K562 (cell line): ENCODE measurements around the gene NAV2. TPM values are rescaled to one million over a fixed set of nuclear protein-coding genes. Genes with fewer than 3 reads are reported as not detected.

ENCODE experiments used
- COPS2 ChIP-seq: fragments of 450-650 bp; conservative IDR thresholded peaks from 2 replicates; pipeline ENCODE4 v1.6.1; 2016; ENCODE audit warnings: mild to moderate bottlenecking, moderate library complexity
- ESRRA ChIP-seq: fragments of 450-650 bp; IDR thresholded peaks from 2 replicates; pipeline ENCODE4 v1.6.1; 2014; ENCODE audit warnings: low read depth, mild to moderate bottlenecking, moderate library complexity, borderline replicate concordance
- ETS2 ChIP-seq: IDR thresholded peaks from 2 replicates; pipeline ENCODE4 v1.6.1; 2016; ENCODE audit warnings: borderline replicate concordance, missing genetic modification characterization, mild to moderate bottlenecking, moderate library complexity, missing compliant biosample characterization; ENCODE audit not compliant: poor library complexity, severe bottlenecking
- GABPA ChIP-seq: fragments of 200-800 bp; sonication (Bioruptor generic); conservative IDR thresholded peaks from 2 replicates; pipeline ENCODE4 v1.6.1; 2016; ENCODE audit warnings: low read depth, missing genetic modification characterization, missing compliant biosample characterization
- IRF2 ChIP-seq: sonication (generic); formaldehyde crosslinking; IDR thresholded peaks from 2 replicates; pipeline ENCODE4 v1.8.1; 2022; ENCODE audit warnings: mild to moderate bottlenecking, missing genetic modification reagents
- KLF16 ChIP-seq: IDR thresholded peaks from 2 replicates; pipeline ENCODE4 v1.6.1; 2016; ENCODE audit warnings: antibody characterized with exemption
- LARP7 ChIP-seq: fragments of 450-650 bp; IDR thresholded peaks from 2 replicates; pipeline ENCODE4 v1.6.1; 2016
- NR2F6 ChIP-seq: fragments of 450-650 bp; formaldehyde crosslinking; IDR thresholded peaks from 2 replicates; pipeline ENCODE4 v1.4.0; 2020; ENCODE audit warnings: mild to moderate bottlenecking
- POLR2AphosphoS2 ChIP-seq: IDR thresholded peaks from 2 replicates; pipeline ENCODE4 v1.6.1; 2012; ENCODE audit warnings: low read length, improper control_type of control experiment
- POU5F1 ChIP-seq: fragments of 150-350 bp; IDR thresholded peaks from 2 replicates; pipeline ENCODE4 v1.6.1; 2014; ENCODE audit warnings: borderline replicate concordance, low read length, low read depth, mild to moderate bottlenecking; ENCODE audit not compliant: partially characterized antibody
- PTTG1 ChIP-seq: fragments of 450-650 bp; IDR thresholded peaks from 2 replicates; pipeline ENCODE4 v1.6.1; 2016; ENCODE audit warnings: low read depth, mild to moderate bottlenecking, missing genetic modification characterization, missing compliant biosample characterization
- RBM14 ChIP-seq: fragments of 200-400 bp; formaldehyde crosslinking; IDR thresholded peaks from 2 replicates; pipeline ENCODE4 v1.6.1; 2018; ENCODE audit warnings: low read depth, mild to moderate bottlenecking, low read length, moderate library complexity, borderline replicate concordance; ENCODE audit not compliant: insufficient read depth
- SAFB2 ChIP-seq: fragments of 200-400 bp; formaldehyde crosslinking; IDR thresholded peaks from 2 replicates; pipeline ENCODE4 v1.6.1; 2018; ENCODE audit warnings: borderline replicate concordance, low read length, low read depth, moderate library complexity; ENCODE audit not compliant: severe bottlenecking
- ZNF124 ChIP-seq: sonication (generic); formaldehyde crosslinking; IDR thresholded peaks from 2 replicates; pipeline ENCODE4 v1.8.1; 2022; ENCODE audit warnings: missing genetic modification reagents
- ZNF165 ChIP-seq: fragments of 250-450 bp; sonication (Bioruptor Pico); IDR thresholded peaks from 2 replicates; pipeline ENCODE4 v1.4.0; 2020; ENCODE audit warnings: borderline replicate concordance
- ZNF354B ChIP-seq: fragments of 250-450 bp; sonication (Bioruptor Pico); IDR thresholded peaks from 2 replicates; pipeline ENCODE4 v1.4.0; 2020
- ZNF583 ChIP-seq: fragments of 250-450 bp; sonication (Bioruptor Pico); IDR thresholded peaks from 2 replicates; pipeline ENCODE4 v1.4.0; 2020
- ZNF780A ChIP-seq: fragments of 250-450 bp; sonication (Bioruptor Pico); IDR thresholded peaks from 2 replicates; pipeline ENCODE4 v1.5.0; 2021; ENCODE audit warnings: mild to moderate bottlenecking
- polyA plus RNA-seq, 8 experiments: library from polyadenylated mRNA; depleted of rRNA in 4 of 8; stranded (reverse) in 5 of 8; unstranded in 3 of 8; fragments of >200 nt; fragmentation: Nextera tagmentation in 2 of 8; fragmentation: Illumina TruSeq in 1 of 8; extraction: Ambion mirVana in 2 of 8; extraction: Trizol in 1 of 8; gene quantifications; 2 replicates each; pipeline versions ENCODE4 v1.2.1 to v1.2.3, GENCODE V29; 2011 to 2014; ENCODE audit warnings: inconsistent platforms in 1 of 8, missing spikeins in 1 of 8
- total RNA-seq, 7 experiments: library from RNA; depleted of rRNA in 6 of 7; stranded (reverse); fragments of >200 nt in 6 of 7; fragmentation: Illumina TruSeq in 2 of 7; extraction: Trizol in 2 of 7; gene quantifications; 2 replicates each; pipeline versions ENCODE4 v1.2.1 to v1.2.3, GENCODE V29; 2011 to 2021; ENCODE audit warnings: low replicate concordance in 1 of 7
- TF ChIP-seq, protein P1 (sequence below), 2 experiments: fragments of 450-650 bp; IDR thresholded peaks; 2 replicates each; pipeline ENCODE4 v1.6.1; 2016; ENCODE audit warnings: mild to moderate bottlenecking in 2 of 2, borderline replicate concordance in 1 of 2, low read depth in 1 of 2, moderate library complexity in 1 of 2
- TF ChIP-seq, protein P2 (sequence below): fragments of 450-650 bp; formaldehyde crosslinking; IDR thresholded peaks from 2 replicates; pipeline ENCODE4 v1.4.0; 2022; ENCODE audit warnings: missing genetic modification characterization

The NAV2 gene
- total and polyA plus RNA-seq, 9 of the 15 experiments (the other 6 are each of a cell fraction or from before 2014, with no cell fraction given) = 0.03 to 0.35 (median 0.05) TPM

DNA sequence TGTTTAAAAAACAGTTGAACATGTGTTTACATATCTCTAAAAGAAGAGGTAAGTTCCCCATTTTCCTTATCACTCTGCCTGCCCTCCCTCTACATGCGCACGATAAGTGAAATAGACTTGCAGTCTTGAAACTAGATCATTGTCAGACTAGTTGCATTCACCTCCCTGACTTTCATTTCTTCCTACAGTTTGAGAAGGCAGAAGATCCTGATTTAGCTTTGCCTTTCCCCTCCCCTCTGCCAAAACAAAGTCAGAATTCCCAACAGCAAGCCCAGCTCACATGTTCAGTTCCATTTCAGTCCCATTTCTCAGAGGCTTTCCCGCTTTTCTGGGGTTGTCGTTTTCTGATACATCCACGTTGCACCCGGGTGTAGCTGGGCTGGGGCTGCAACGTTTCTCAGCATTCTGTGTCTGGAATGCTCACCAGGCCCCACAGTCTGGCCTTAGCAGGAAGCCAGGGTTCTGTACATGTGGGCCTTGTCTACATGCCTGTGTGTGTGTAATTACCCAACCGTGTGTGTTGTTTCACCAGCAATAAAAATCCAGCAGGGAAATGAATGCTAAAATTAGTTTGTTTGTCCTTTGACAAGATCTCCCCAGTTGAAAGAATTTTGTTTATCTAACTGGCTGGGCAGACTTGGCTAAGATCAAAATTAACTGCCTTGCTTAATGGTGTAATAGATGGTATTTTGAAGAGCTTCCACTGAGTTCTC lies 268.5 kb downstream of the NAV2 start (continued):
- TF ChIP-seq, protein P1, sequence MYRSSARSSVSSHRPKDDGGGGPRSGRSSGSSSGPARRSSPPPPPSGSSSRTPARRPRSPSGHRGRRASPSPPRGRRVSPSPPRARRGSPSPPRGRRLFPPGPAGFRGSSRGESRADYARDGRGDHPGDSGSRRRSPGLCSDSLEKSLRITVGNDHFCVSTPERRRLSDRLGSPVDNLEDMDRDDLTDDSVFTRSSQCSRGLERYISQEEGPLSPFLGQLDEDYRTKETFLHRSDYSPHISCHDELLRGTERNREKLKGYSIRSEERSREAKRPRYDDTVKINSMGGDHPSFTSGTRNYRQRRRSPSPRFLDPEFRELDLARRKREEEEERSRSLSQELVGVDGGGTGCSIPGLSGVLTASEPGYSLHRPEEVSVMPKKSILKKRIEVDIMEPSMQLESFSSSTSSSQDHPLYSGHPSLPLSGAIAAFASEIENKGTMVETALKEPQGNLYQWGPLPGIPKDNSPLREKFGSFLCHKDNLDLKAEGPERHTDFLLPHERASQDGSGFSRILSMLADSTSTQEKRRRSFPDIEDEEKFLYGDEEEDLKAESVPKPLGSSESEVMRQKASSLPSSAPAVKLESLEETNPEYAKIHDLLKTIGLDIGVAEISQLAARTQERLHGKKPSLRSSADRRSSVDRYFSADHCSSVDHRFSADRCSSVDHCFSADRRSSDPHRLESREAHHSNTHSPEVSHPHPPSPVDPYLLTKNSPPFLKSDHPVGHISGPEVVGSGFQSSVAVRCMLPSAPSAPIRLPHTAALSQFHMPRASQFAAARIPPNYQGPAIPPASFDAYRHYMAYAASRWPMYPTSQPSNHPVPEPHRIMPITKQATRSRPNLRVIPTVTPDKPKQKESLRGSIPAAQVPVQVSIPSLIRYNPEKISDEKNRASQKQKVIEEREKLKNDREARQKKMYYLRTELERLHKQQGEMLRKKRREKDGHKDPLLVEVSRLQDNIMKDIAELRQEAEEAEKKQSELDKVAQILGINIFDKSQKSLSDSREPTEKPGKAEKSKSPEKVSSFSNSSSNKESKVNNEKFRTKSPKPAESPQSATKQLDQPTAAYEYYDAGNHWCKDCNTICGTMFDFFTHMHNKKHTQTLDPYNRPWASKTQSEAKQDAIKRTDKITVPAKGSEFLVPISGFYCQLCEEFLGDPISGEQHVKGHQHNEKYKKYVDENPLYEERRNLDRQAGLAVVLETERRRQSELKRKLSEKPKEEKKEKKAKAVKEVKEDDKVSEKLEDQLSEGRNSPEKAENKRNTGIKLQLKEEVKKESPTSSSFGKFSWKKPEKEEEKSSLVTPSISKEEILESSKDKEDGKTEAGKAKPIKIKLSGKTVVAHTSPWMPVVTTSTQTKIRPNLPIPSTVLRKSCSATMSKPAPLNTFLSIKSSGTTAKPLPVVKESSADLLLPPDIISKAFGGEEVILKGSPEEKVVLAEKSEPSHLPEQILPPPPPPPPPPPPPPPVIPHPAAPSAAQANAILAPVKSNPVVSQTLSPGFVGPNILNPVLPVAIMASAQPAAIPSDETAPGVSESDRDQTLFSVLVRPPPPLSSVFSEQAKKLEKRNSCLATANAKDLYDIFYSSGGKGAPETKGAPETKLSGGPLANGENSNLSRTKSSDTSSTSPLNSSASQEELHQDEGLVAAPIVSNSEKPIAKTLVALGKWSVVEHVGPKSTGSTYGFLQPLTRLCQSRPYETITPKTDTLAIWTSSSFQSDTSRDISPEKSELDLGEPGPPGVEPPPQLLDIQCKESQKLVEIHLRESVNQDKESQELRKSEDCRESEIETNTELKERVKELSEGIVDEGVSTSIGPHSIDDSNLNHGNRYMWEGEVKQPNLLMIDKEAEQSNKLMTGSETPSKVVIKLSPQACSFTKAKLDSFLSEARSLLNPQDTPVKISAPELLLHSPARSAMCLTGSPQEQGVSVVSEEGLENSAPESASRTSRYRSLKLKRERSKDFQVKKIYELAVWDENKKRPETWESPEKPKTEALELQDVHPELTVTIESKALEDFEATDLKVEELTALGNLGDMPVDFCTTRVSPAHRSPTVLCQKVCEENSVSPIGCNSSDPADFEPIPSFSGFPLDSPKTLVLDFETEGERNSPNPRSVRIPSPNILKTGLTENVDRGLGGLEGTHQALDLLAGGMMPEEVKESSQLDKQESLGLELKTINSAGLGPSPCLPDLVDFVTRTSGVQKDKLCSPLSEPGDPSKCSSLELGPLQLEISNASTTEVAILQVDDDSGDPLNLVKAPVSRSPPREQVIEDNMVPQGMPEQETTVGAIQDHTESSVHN (IDR thresholded peaks at IDR 0.05; ENCODE audit: borderline replicate concordance in 1 of 2, low read depth in 1 of 2) = no peak; a peak in 1 of 4 replicates
- TF ChIP-seq GABPA (tag) (no peak), POLR2AphosphoS2 (no peak), PTTG1 (tag) (no peak), SAFB2 (no peak), RBM14 (no peak), NR2F6 (CRISPR knock-in tag) (no peak), ZNF780A (no peak), LARP7 (no peak), ZNF583 (CRISPR knock-in tag) (peak; percentile 82; the same call in 1 of the 2 replicates), ETS2 (tag) (no peak), ESRRA (no peak), POU5F1 (no peak), KLF16 (peak; percentile 53; the same call in 1 of the 2 replicates), IRF2 (CRISPR knock-in tag) (no peak), ZNF354B (CRISPR knock-in tag) (no peak), ZNF124 (CRISPR knock-in tag) (no peak), ZNF165 (CRISPR knock-in tag) (no peak), COPS2 (no peak)
- TF ChIP-seq, protein P2, sequence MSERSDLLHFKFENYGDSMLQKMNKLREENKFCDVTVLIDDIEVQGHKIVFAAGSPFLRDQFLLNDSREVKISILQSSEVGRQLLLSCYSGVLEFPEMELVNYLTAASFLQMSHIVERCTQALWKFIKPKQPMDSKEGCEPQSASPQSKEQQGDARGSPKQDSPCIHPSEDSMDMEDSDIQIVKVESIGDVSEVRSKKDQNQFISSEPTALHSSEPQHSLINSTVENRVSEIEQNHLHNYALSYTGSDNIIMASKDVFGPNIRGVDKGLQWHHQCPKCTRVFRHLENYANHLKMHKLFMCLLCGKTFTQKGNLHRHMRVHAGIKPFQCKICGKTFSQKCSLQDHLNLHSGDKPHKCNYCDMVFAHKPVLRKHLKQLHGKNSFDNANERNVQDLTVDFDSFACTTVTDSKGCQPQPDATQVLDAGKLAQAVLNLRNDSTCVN = peak; percentile 77
